SK-N-SH (cell line): ENCODE results near the gene MMD2.

Experiments used
- CHD2 ChIP-seq: fragments of 150-350 bp; IDR thresholded peaks from 2 replicates; pipeline ENCODE4 v1.6.1; 2018; ENCODE audit warnings: low read length; ENCODE audit not compliant: partially characterized antibody
- CTCF ChIP-seq: fragments of 200-600 bp; sonication (generic); IDR thresholded peaks from 2 replicates; pipeline ENCODE4 v1.6.1; 2017; ENCODE audit warnings: antibody characterized with exemption, mild to moderate bottlenecking, moderate library complexity
- EZH2phosphoT487 ChIP-seq: fragments of 200-600 bp; sonication (generic); IDR thresholded peaks from 2 replicates; pipeline ENCODE4 v1.6.1; 2017; ENCODE audit warnings: low read depth, mixed run types, mild to moderate bottlenecking, antibody characterized with exemption, moderate library complexity, borderline replicate concordance
- FOXM1 ChIP-seq: IDR thresholded peaks from 2 replicates; pipeline ENCODE4 v1.4.0; 2012; ENCODE audit warnings: low read depth, mild to moderate bottlenecking
- GABPA ChIP-seq: IDR thresholded peaks from 2 replicates; pipeline ENCODE4 v1.4.0; 2012; ENCODE audit warnings: low read depth, mild to moderate bottlenecking
- IRF3 ChIP-seq: fragments of 150-350 bp; IDR thresholded peaks from 2 replicates; pipeline ENCODE4 v1.6.1; 2016; ENCODE audit warnings: mild to moderate bottlenecking, low read depth, low read length
- POLR2AphosphoS5 ChIP-seq: IDR thresholded peaks from 2 replicates; pipeline ENCODE4 v1.6.1; 2012; ENCODE audit warnings: low read depth, low read length
- RAD21 ChIP-seq: IDR thresholded peaks from 2 replicates; pipeline ENCODE4 v1.6.1; 2012; ENCODE audit warnings: mild to moderate bottlenecking, low read length
- RCOR1 ChIP-seq: fragments of 150-350 bp; IDR thresholded peaks from 2 replicates; pipeline ENCODE4 v1.6.1; 2017; ENCODE audit warnings: antibody characterized with exemption, low read length
- TAF1 ChIP-seq: IDR thresholded peaks from 2 replicates; pipeline ENCODE4 v1.6.1; 2012; ENCODE audit warnings: low read depth, mild to moderate bottlenecking, low read length, moderate library complexity, borderline replicate concordance
- USF2 ChIP-seq: fragments of 150-350 bp; IDR thresholded peaks from 2 replicates; pipeline ENCODE4 v1.6.1; 2017; ENCODE audit warnings: antibody characterized with exemption, low read length, low read depth, borderline replicate concordance
- YY1 ChIP-seq: IDR thresholded peaks from 2 replicates; pipeline ENCODE4 v1.4.0; 2012; ENCODE audit warnings: low read depth, mild to moderate bottlenecking
- TF ChIP-seq, protein P1 (sequence below): IDR thresholded peaks from 2 replicates; pipeline ENCODE4 v1.4.0; 2012; ENCODE audit warnings: low read depth

DNA sequence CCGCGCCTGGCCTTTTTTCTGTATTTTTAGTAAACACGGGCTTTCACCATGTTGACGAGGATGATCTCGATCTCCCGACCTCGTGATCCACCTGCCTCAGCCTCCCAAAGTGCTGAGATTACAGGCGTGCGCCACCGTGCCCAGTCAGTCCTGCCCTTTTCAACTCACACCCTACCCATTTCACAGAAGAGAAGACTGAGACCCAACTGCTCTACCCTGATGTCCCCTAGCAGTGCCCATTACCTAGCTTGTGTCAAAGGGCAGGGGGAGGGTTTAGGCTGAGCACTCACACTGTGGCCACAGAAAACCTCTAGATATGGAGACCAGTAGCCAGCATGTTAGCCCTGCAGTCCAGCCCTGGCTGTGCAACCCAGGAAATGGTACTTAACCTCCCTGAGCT lies 15.7 kb downstream of the MMD2 start:
- TF ChIP-seq CTCF (no peak), TAF1 (no peak), USF2 (no peak), GABPA (no peak), POLR2AphosphoS5 (no peak), RCOR1 (no peak), FOXM1 (no peak), IRF3 (no peak), EZH2phosphoT487 (no peak), RAD21 (no peak), YY1 (no peak), CHD2 (no peak)
- TF ChIP-seq, protein P1, sequence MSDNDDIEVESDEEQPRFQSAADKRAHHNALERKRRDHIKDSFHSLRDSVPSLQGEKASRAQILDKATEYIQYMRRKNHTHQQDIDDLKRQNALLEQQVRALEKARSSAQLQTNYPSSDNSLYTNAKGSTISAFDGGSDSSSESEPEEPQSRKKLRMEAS: no peak
